ENCODE measurements around the gene RAPGEF4. TPM values are rescaled to one million over a fixed set of nuclear protein-coding genes. Genes with fewer than 3 reads are reported as not detected.

RAPGEF4 gene
- total RNA-seq, 3 donors from 2014 or later = 1.2 to 2.8 (median 2.2) TPM

- ATAC-seq = no peak
- DNase-seq = no peak
- Histone ChIP-seq H3K9me3 (no peaks in the 10 kb centered on the region), H3K4me3 (no peak overlapping the region), H3K4me1 (ENCODE audit: low read depth) (no peaks in the 10 kb centered on the region), H3K36me3 (ENCODE audit: low read depth) (no peaks in the 10 kb centered on the region)
- TF ChIP-seq CTCF (IDR thresholded peaks at IDR 0.05) = no peak
- intact Hi-C loops (cut with DNase I, micrococcal nuclease) = no loop called here
Measured at GRCh38 chr2:172870396-172870795, 134.8 kb downstream of the RAPGEF4 start.

- intact Hi-C loops (cut with DNase I, micrococcal nuclease) = no loop called here
- ATAC-seq = no peak
- TF ChIP-seq CTCF (IDR thresholded peaks at IDR 0.05) = no peak
Measured at GRCh38 chr2:172877826-172878225, 142.2 kb downstream of the RAPGEF4 start.

GRCh38 chr2:172878260-172878659, 142.6 kb downstream of the RAPGEF4 start:
- ATAC-seq = no peak
- intact Hi-C loops (cut with DNase I, micrococcal nuclease) = no loop called here
- Histone ChIP-seq H3K4me3 (no peak overlapping the region), H3K4me1 (ENCODE audit: low read depth) (no peaks in the 10 kb centered on the region), H3K36me3 (ENCODE audit: low read depth) (no peaks in the 10 kb centered on the region), H3K9me3 (no peaks in the 10 kb centered on the region)
- no peak for DNase-seq
- no peak for TF ChIP-seq CTCF (IDR thresholded peaks at IDR 0.05)

More at GRCh38 chr2:172877826-172878225, 142.2 kb downstream of the RAPGEF4 start:
- Histone ChIP-seq H3K36me3 (ENCODE audit: low read depth) (no peaks in the 10 kb centered on the region), H3K4me1 (ENCODE audit: low read depth) (no peaks in the 10 kb centered on the region), H3K4me3 (no peak overlapping the region), H3K9me3 (no peaks in the 10 kb centered on the region)
- DNase-seq = no peak

- no peaks in the 10 kb centered on the region for H3K4me1 ChIP-seq (ENCODE audit: low read depth)
- H3K4me3 ChIP-seq = no peak overlapping the region
- no peaks in the 10 kb centered on the region for H3K36me3 ChIP-seq (ENCODE audit: low read depth)
- DNase-seq (no peak), ATAC-seq (no peak)
- TF ChIP-seq CTCF (IDR thresholded peaks at IDR 0.05) = no peak
- no peaks in the 10 kb centered on the region for H3K9me3 ChIP-seq
- intact Hi-C loops (cut with DNase I, micrococcal nuclease) = no loop called here
Measured at GRCh38 chr2:172884336-172884735, 148.7 kb downstream of the RAPGEF4 start.

GRCh38 chr2:172885996-172886395, 150.4 kb downstream of the RAPGEF4 start:
- no peak for DNase-seq
- intact Hi-C loops (cut with DNase I, micrococcal nuclease) = no loop called here
- Histone ChIP-seq H3K4me1 (ENCODE audit: low read depth) (no peaks in the 10 kb centered on the region), H3K9me3 (no peaks in the 10 kb centered on the region), H3K4me3 (no peak overlapping the region), H3K36me3 (ENCODE audit: low read depth) (no peaks in the 10 kb centered on the region)
- TF ChIP-seq CTCF (IDR thresholded peaks at IDR 0.05) = no peak
- no peak for ATAC-seq

GRCh38 chr2:172887280-172887679, 151.6 kb downstream of the RAPGEF4 start:
- ATAC-seq (no peak), DNase-seq (no peak)
- Histone ChIP-seq H3K36me3 (ENCODE audit: low read depth) (no peaks in the 10 kb centered on the region), H3K4me3 (no peak overlapping the region), H3K9me3 (no peaks in the 10 kb centered on the region), H3K4me1 (ENCODE audit: low read depth) (no peaks in the 10 kb centered on the region)
- TF ChIP-seq CTCF (IDR thresholded peaks at IDR 0.05) = no peak
- intact Hi-C loops (cut with DNase I, micrococcal nuclease) = no loop called here

All from mucosa of descending colon (tissue), 3 donors.